ENCODE results near the gene PNMA1. TPM values are rescaled to one million over a fixed set of nuclear protein-coding genes. Genes with fewer than 3 reads are reported as not detected.

The PNMA1 gene
- total and polyA plus RNA-seq, 2 of the 13 experiments (the other 11 are each of a cell fraction or from before 2014, with no cell fraction given) = 7.0 to 8.3 TPM

- TF ChIP-seq HNF1A (IDR thresholded peaks at IDR 0.05; ENCODE audit: low read depth) (0 out of 2 replicates have a peak, but pooled peaks have one; percentile 11), HNF1A (CRISPR knock-in tag; IDR thresholded peaks at IDR 0.05; ENCODE audit: borderline replicate concordance) (peak; percentile 73; the same call in 1 of the 2 replicates), ZBTB38 (CRISPR knock-in tag; IDR thresholded peaks at IDR 0.05) (peak; percentile 81), MIER3 (CRISPR knock-in tag; IDR thresholded peaks at IDR 0.05; ENCODE audit: borderline replicate concordance) (peak; percentile 66; the same call in 1 of the 2 replicates), MXD4 (CRISPR knock-in tag; IDR thresholded peaks at IDR 0.05) (peak; percentile 78; the same call in 1 of the 2 replicates), ZBTB8A (CRISPR knock-in tag; IDR thresholded peaks at IDR 0.05; ENCODE audit: borderline replicate concordance, low read depth) (0 out of 2 replicates have a peak, but pooled peaks have one; percentile 39), GABPB1 (CRISPR knock-in tag; IDR thresholded peaks at IDR 0.05) (peak; percentile 83), GATA4 (IDR thresholded peaks at IDR 0.05; ENCODE audit: borderline replicate concordance, low read depth) (no peak; the same call in 1 of the 2 replicates), XRCC5 (optimal IDR thresholded peaks at IDR 0.05; ENCODE audit: low read length) (peak; percentile 83), ZSCAN21 (CRISPR knock-in tag; IDR thresholded peaks at IDR 0.05; ENCODE audit: borderline replicate concordance) (peak; percentile 61; the same call in 1 of the 2 replicates), ZNF510 (CRISPR knock-in tag; IDR thresholded peaks at IDR 0.05; ENCODE audit: low read depth) (0 out of 2 replicates have a peak, but pooled peaks have one; percentile 56), ZFAT (CRISPR knock-in tag; conservative IDR thresholded peaks at IDR 0.05) (no peak), ZNF556 (CRISPR knock-in tag; IDR thresholded peaks at IDR 0.05; ENCODE audit: borderline replicate concordance) (peak; percentile 91), ZNF770 (CRISPR knock-in tag; IDR thresholded peaks at IDR 0.05) (peak; percentile 89)
- TF ChIP-seq, protein P1, sequence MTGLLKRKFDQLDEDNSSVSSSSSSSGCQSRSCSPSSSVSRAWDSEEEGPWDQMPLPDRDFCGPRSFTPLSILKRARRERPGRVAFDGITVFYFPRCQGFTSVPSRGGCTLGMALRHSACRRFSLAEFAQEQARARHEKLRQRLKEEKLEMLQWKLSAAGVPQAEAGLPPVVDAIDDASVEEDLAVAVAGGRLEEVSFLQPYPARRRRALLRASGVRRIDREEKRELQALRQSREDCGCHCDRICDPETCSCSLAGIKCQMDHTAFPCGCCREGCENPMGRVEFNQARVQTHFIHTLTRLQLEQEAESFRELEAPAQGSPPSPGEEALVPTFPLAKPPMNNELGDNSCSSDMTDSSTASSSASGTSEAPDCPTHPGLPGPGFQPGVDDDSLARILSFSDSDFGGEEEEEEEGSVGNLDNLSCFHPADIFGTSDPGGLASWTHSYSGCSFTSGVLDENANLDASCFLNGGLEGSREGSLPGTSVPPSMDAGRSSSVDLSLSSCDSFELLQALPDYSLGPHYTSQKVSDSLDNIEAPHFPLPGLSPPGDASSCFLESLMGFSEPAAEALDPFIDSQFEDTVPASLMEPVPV (CRISPR knock-in tag; IDR thresholded peaks at IDR 0.05) = peak; percentile 74
Observed at GRCh38 chr14:73759714-73760597, 45.8 kb upstream of the PNMA1 start (continued).

Measured in HepG2 (cell line).